ENCODE measurements around the gene MS4A2. TPM values are rescaled to one million over a fixed set of nuclear protein-coding genes. Genes with fewer than 3 reads are reported as not detected.

The MS4A2 gene
- total RNA-seq, 1 donor from 2014 or later = not detected

- H3K9me3 Mint-ChIP-seq (ENCODE audit: low read depth) = no peaks in the 10 kb centered on the region
- TF ChIP-seq CTCF (IDR thresholded peaks at IDR 0.05) = no peak
- DNase-seq (ENCODE audit: low spot score) = no peak
- H3K27ac Mint-ChIP-seq (ENCODE audit: unreplicated experiment) = no peak overlapping the region
- no peaks in the 10 kb centered on the region for H3K4me1 Mint-ChIP-seq (ENCODE audit: low read depth)
- no peak overlapping the region for H3K4me3 Mint-ChIP-seq (ENCODE audit: unreplicated experiment)
- no peaks in the 10 kb centered on the region for H3K36me3 Mint-ChIP-seq (ENCODE audit: low read depth)
- H3K27me3 Mint-ChIP-seq (ENCODE audit: low read depth) = peaks cover 5% of the 10 kb centered on the region
These were observed 57.2 kb downstream of the MS4A2 start for GRCh38 chr11:60145677-60146076.

Other genes with a start within 250 kb of the MS4A2 start
- not detected in 3 replicates for gene CBLIF, start 243.2 kb upstream of the MS4A2 start, total RNA-seq
- gene TCN1, start 222.2 kb upstream of the MS4A2 start, total RNA-seq = not detected in 3 replicates
- gene OOSP3, start 209.9 kb upstream of the MS4A2 start, total RNA-seq = not detected in 3 replicates
- not detected in 3 replicates for gene OOSP1, start 150.2 kb upstream of the MS4A2 start, total RNA-seq
- not detected in 3 replicates for gene OOSP4A, start 124.6 kb upstream of the MS4A2 start, total RNA-seq
- gene OOSP4B, start 71.5 kb upstream of the MS4A2 start, total RNA-seq = not detected in 3 replicates
- gene OOSP2, start 48.3 kb upstream of the MS4A2 start, total RNA-seq = not detected in 3 replicates
- not detected in 3 replicates for gene MS4A3, start 32.0 kb upstream of the MS4A2 start, total RNA-seq
- gene MS4A6A, start 94.4 kb downstream of the MS4A2 start, total RNA-seq = not detected in 3 replicates
- gene MS4A4E, start 154.5 kb downstream of the MS4A2 start, total RNA-seq = 0.20 TPM in 1 of 3 replicates, not detected in the others
- not detected in 3 replicates for gene MS4A4A, start 192.0 kb downstream of the MS4A2 start, total RNA-seq
- gene MS4A6E, start 238.6 kb downstream of the MS4A2 start, total RNA-seq = not detected in 3 replicates

Data from chondrocyte (in vitro differentiated cells).